Measurements from ENCODE around the gene PRKCZ. TPM values are rescaled to one million over a fixed set of nuclear protein-coding genes. Genes with fewer than 3 reads are reported as not detected.

PRKCZ gene
- total RNA-seq, 1 donor from 2014 or later: 7.8 TPM

DNA sequence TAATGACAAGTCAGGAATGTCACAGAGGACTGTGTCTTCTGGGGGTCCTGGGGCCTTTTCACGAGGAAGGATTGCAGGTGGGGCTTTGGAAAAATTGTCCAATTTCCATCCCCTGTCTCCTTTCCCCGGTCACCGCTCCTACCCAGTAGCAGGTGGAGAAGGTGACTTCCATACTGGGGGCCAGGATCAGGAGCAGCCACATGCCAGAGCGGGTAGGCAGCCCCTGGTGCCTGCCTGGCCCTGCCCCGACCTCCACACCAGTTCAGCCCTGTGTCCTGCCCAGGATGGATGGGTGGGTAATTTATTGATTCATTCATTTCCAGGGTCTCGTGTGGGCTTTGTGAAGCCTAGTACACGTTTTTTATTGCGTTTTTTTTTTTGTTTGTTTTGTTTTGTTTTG lies 51.7 kb downstream of the PRKCZ start:
- peaks cover 5% of the 10 kb centered on the region for H3K9me3 Mint-ChIP-seq (ENCODE audit: low read depth)
- no peaks in the 10 kb centered on the region for H3K4me1 Mint-ChIP-seq (ENCODE audit: low read depth)
- peaks cover 6% of the 10 kb centered on the region for H3K36me3 Mint-ChIP-seq (ENCODE audit: low read depth)
- no peak overlapping the region for H3K4me3 Mint-ChIP-seq (ENCODE audit: unreplicated experiment)
- peak; percentile 68 for DNase-seq (ENCODE audit: low spot score)
- TF ChIP-seq, protein P1, sequence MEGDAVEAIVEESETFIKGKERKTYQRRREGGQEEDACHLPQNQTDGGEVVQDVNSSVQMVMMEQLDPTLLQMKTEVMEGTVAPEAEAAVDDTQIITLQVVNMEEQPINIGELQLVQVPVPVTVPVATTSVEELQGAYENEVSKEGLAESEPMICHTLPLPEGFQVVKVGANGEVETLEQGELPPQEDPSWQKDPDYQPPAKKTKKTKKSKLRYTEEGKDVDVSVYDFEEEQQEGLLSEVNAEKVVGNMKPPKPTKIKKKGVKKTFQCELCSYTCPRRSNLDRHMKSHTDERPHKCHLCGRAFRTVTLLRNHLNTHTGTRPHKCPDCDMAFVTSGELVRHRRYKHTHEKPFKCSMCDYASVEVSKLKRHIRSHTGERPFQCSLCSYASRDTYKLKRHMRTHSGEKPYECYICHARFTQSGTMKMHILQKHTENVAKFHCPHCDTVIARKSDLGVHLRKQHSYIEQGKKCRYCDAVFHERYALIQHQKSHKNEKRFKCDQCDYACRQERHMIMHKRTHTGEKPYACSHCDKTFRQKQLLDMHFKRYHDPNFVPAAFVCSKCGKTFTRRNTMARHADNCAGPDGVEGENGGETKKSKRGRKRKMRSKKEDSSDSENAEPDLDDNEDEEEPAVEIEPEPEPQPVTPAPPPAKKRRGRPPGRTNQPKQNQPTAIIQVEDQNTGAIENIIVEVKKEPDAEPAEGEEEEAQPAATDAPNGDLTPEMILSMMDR (IDR thresholded peaks at IDR 0.05): no peak
- no peak overlapping the region for H3K27ac Mint-ChIP-seq (ENCODE audit: unreplicated experiment)
- H3K27me3 Mint-ChIP-seq (ENCODE audit: low read depth): peaks cover 2% of the 10 kb centered on the region

DNA sequence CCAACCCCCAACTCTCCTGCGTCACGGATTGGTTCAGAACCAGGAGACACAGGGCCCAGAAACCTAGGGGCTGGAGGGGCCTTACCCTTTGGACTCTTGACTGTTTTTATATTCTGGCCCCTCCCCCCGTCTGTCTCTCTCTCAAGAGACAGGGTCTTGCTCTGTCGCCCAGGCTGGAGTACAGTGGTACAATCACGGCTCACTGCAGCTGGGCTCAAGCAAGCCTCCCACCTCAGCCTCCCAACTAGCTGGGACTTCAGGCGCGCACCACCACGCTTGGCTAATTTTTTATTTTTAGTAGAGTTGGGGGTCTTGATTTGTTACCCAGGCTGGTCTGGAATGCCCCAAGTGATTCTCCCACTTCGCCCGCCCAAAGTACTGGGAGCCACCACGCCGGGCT lies 52.5 kb downstream of the PRKCZ start:
- Mint-ChIP-seq H3K36me3 (ENCODE audit: low read depth) (peaks cover 5% of the 10 kb centered on the region), H3K27me3 (ENCODE audit: low read depth) (peaks cover 2% of the 10 kb centered on the region), H3K4me1 (ENCODE audit: low read depth) (no peaks in the 10 kb centered on the region), H3K9me3 (ENCODE audit: low read depth) (peaks cover 4% of the 10 kb centered on the region), H3K27ac (ENCODE audit: unreplicated experiment) (no peak overlapping the region), H3K4me3 (ENCODE audit: unreplicated experiment) (no peak overlapping the region)
- DNase-seq (ENCODE audit: low spot score): no peak
- TF ChIP-seq, protein P1 (IDR thresholded peaks at IDR 0.05): no peak

DNA sequence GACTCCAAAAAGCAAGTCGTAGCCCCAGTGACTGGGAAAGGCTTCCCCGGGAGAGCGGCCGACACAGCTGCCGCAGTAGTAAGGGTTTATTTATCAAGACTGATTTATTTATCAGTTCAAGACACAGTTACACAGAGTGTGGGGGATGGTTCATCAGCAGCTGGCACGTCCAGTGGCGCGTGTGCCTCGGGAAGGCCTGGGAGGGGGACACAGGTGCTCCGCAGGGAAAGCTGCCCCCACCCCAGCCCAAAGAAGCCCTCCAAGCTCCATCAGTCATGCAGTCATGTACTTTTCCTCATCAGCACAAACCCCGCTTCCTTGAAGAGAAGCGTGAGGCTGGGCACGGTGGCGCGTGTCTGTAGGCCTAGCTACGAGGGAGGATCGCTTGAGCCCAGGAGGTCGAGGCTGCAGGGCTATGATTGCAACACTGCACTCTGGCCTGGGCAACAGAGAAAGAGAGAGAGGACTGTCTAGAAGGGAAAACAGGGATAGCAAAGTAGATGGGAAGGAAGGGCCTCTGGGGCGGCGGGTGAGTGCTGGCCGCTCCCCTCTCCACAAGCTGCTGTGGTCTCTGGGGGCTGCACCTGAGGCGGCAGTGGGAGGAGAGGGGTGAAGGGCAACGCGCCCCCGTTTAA lies 53.2 kb downstream of the PRKCZ start:
- peaks cover 2% of the 10 kb centered on the region for H3K27me3 Mint-ChIP-seq (ENCODE audit: low read depth)
- H3K4me3 Mint-ChIP-seq (ENCODE audit: unreplicated experiment): no peak overlapping the region
- H3K36me3 Mint-ChIP-seq (ENCODE audit: low read depth): peaks cover 2% of the 10 kb centered on the region
- no peaks in the 10 kb centered on the region for H3K9me3 Mint-ChIP-seq (ENCODE audit: low read depth)
- H3K27ac Mint-ChIP-seq (ENCODE audit: unreplicated experiment): no peak overlapping the region
- peak; percentile 63 for DNase-seq (ENCODE audit: low spot score)
- no peaks in the 10 kb centered on the region for H3K4me1 Mint-ChIP-seq (ENCODE audit: low read depth)
- TF ChIP-seq, protein P1 (IDR thresholded peaks at IDR 0.05): no peak

GRCh38 chr1:2103901-2104590 lies 53.8 kb downstream of the PRKCZ start:
- Mint-ChIP-seq H3K4me3 (ENCODE audit: unreplicated experiment) (no peak overlapping the region), H3K27me3 (ENCODE audit: low read depth) (peaks cover 2% of the 10 kb centered on the region), H3K27ac (ENCODE audit: unreplicated experiment) (no peak overlapping the region), H3K9me3 (ENCODE audit: low read depth) (no peaks in the 10 kb centered on the region), H3K4me1 (ENCODE audit: low read depth) (no peaks in the 10 kb centered on the region), H3K36me3 (ENCODE audit: low read depth) (peaks cover 2% of the 10 kb centered on the region)
- TF ChIP-seq, protein P1 (IDR thresholded peaks at IDR 0.05): no peak
- peak; percentile 76 for DNase-seq (ENCODE audit: low spot score)

- Mint-ChIP-seq H3K4me1 (ENCODE audit: low read depth) (no peaks in the 10 kb centered on the region), H3K4me3 (ENCODE audit: unreplicated experiment) (no peak overlapping the region), H3K27me3 (ENCODE audit: low read depth) (peaks cover 2% of the 10 kb centered on the region), H3K27ac (ENCODE audit: unreplicated experiment) (no peak overlapping the region), H3K36me3 (ENCODE audit: low read depth) (peaks cover 2% of the 10 kb centered on the region), H3K9me3 (ENCODE audit: low read depth) (no peaks in the 10 kb centered on the region)
- DNase-seq (ENCODE audit: low spot score): peak; percentile 83
- TF ChIP-seq, protein P1 (IDR thresholded peaks at IDR 0.05): no peak
Measured at GRCh38 chr1:2104621-2105427, 54.6 kb downstream of the PRKCZ start.

All from chondrocyte (in vitro differentiated cells).